Sigmoid colon (tissue), 7 donors: ENCODE data around the gene DCHS1. TPM values are rescaled to one million over a fixed set of nuclear protein-coding genes. Genes with fewer than 3 reads are reported as not detected.

Experiments
- DNase-seq: peaks from one replicate; pipeline ENCODE4 v3.0.0-alpha.2; 2019
- H3K27ac ChIP-seq, 4 donors: fragments of 200-600 bp; sonication (generic); one replicate each; pipeline ENCODE4 v1.5.1; 2016 to 2019; ENCODE audit warnings: mild to moderate bottlenecking in 1 of 4
- H3K27me3 ChIP-seq, 3 donors: fragments of 200-600 bp; sonication (generic); one replicate each; pipeline ENCODE4 v1.5.1; 2019; ENCODE audit warnings: mild to moderate bottlenecking in 1 of 3
- H3K36me3 ChIP-seq, 4 donors: fragments of 200-600 bp; sonication (generic); one replicate each; pipeline ENCODE4 v1.5.1; 2016 to 2019
- H3K4me1 ChIP-seq, 4 donors: fragments of 200-600 bp; sonication (generic); one replicate each; pipeline ENCODE4 v1.5.1; 2017 to 2019
- H3K4me3 ChIP-seq, 4 donors: fragments of 200-600 bp; sonication (generic); one replicate each; pipeline ENCODE4 v1.5.1; 2017 to 2019; ENCODE audit warnings: mild to moderate bottlenecking in 2 of 4, moderate library complexity in 1 of 4
- H3K9me3 ChIP-seq, 4 donors: fragments of 200-600 bp in 3 of 4; sonication (generic) in 3 of 4; one replicate each; pipeline versions ENCODE4 v1.5.1 to v1.6.1; 2013 to 2019
- EP300 ChIP-seq, 4 donors: sonication (generic); formaldehyde crosslinking; IDR thresholded peaks; one replicate each; pipeline ENCODE4 v1.6.1; 2017; ENCODE audit warnings: antibody characterized with exemption in 4 of 4
- POLR2A ChIP-seq, 2 donors: fragments of 450-650 bp; IDR thresholded peaks; one replicate each; pipeline ENCODE4 v1.6.1; 2016; ENCODE audit warnings: antibody characterized with exemption in 2 of 2, mild to moderate bottlenecking in 2 of 2, moderate library complexity in 2 of 2
- POLR2AphosphoS5 ChIP-seq, 4 donors: sonication (generic); formaldehyde crosslinking; IDR thresholded peaks; one replicate each; pipeline ENCODE4 v1.6.1; 2017; ENCODE audit warnings: antibody characterized with exemption in 4 of 4
- WGBS, 2 donors: extraction: QIAGEN DNeasy Blood & Tissue Kit; methylation state at CpG; one replicate each; pipeline ENCODE4 v1.1.7; 2013; 5-methylcytosine and 5-hydroxymethylcytosine counted together
- intact Hi-C: fragments of 100-400 bp; cut with DNase I; formaldehyde crosslinking; loops from one replicate; pipeline ENCODE4 v1.15.1; 2023
- polyA plus RNA-seq, 3 donors: library from polyadenylated mRNA; stranded (reverse); fragments of 200-250 nt; gene quantifications; one replicate each; pipeline ENCODE4 v1.2.3, GENCODE V29; 2013
- total RNA-seq, 4 donors: library from RNA; depleted of rRNA; stranded (reverse); fragments of >200 nt; gene quantifications; one replicate each; pipeline ENCODE4 v1.1.0, GENCODE V29; 2016
- TF ChIP-seq, protein P1 (sequence below), 4 experiments: fragments of 450-650 bp in 3 of 4; fragments of 200-600 bp in 1 of 4; IDR thresholded peaks; one replicate each; pipeline ENCODE4 v1.5.1; 2016 to 2019; ENCODE audit warnings: antibody characterized with exemption in 4 of 4, mild to moderate bottlenecking in 3 of 4, moderate library complexity in 2 of 4
- donor health status: healthy with polysubstance abuse.
- donor health status: Bipolar disorder and iron deficiency.
- donor health status: healthy.

Gene DCHS1
- total and polyA plus RNA-seq, 7 donors, result under 0.01 to 57.1 (median 21.7) TPM

DNA sequence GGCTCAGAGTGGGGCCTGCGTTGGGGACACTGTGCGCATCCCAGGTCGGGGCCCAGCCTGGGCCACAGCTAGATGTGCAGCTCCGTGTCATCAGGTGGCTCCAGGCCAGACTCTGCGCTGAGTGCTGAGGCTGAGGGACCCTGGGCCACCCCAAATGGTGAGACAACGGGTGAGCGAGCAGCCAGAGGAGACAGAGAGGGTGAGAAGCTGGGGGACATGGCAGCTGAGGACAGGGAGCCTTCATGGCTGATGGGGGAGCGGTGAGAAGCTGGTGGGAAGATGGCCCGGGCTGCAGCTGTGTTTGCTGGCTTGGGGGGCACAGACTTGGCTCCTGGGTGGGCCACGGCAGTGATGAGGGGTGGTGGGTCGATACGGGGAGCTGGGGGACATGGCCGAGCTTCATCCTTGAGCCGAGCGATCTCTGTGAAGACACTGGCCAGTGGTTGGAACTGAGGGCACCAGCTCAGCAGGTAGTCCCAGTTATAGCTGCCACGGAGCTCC, 33.8 kb downstream of the DCHS1 start:
- DNase-seq, result no peak
- 87 to 90% methylated on average over 16 of the region's 16 CpGs for WGBS, 2 donors

GRCh38 chr11:6620636-6621035, 35.0 kb downstream of the DCHS1 start:
- H3K4me3 ChIP-seq, result no peak overlapping the region
- TF ChIP-seq, protein P1, sequence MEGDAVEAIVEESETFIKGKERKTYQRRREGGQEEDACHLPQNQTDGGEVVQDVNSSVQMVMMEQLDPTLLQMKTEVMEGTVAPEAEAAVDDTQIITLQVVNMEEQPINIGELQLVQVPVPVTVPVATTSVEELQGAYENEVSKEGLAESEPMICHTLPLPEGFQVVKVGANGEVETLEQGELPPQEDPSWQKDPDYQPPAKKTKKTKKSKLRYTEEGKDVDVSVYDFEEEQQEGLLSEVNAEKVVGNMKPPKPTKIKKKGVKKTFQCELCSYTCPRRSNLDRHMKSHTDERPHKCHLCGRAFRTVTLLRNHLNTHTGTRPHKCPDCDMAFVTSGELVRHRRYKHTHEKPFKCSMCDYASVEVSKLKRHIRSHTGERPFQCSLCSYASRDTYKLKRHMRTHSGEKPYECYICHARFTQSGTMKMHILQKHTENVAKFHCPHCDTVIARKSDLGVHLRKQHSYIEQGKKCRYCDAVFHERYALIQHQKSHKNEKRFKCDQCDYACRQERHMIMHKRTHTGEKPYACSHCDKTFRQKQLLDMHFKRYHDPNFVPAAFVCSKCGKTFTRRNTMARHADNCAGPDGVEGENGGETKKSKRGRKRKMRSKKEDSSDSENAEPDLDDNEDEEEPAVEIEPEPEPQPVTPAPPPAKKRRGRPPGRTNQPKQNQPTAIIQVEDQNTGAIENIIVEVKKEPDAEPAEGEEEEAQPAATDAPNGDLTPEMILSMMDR (IDR thresholded peaks at IDR 0.05), result no peak
- TF ChIP-seq EP300 (IDR thresholded peaks at IDR 0.05), result no peak
- TF ChIP-seq POLR2AphosphoS5 (IDR thresholded peaks at IDR 0.05), result no peak
- TF ChIP-seq POLR2A (IDR thresholded peaks at IDR 0.05), result no peak
- no peaks in the 10 kb centered on the region for H3K9me3 ChIP-seq
- peaks cover 11 to 43% (median 20%) of the 10 kb centered on the region in 4 donors for H3K36me3 ChIP-seq
- peak overlapping the region in 1 of 4 donors; percentile 98 for H3K27ac ChIP-seq
- no peak for DNase-seq
- intact Hi-C loops, result no loop called here
- 32 to 83% methylated on average over 1 of the region's 1 CpG for WGBS, 2 donors
- no peaks in the 10 kb centered on the region for H3K27me3 ChIP-seq
- peaks cover 0 to 24% (median 22%) of the 10 kb centered on the region in 4 donors for H3K4me1 ChIP-seq

More for the DNA sequence above, 33.8 kb downstream of the DCHS1 start:
- H3K27ac ChIP-seq, result no peak overlapping the region
- no peak overlapping the region for H3K4me3 ChIP-seq
- H3K36me3 ChIP-seq, result peaks cover 16 to 43% (median 27%) of the 10 kb centered on the region in 4 donors
- no peaks in the 10 kb centered on the region for H3K9me3 ChIP-seq
- H3K27me3 ChIP-seq, result no peaks in the 10 kb centered on the region
- TF ChIP-seq, protein P1 (IDR thresholded peaks at IDR 0.05), result no peak
- no peak for TF ChIP-seq EP300 (IDR thresholded peaks at IDR 0.05)
- no peak for TF ChIP-seq POLR2AphosphoS5 (IDR thresholded peaks at IDR 0.05)
- TF ChIP-seq POLR2A (IDR thresholded peaks at IDR 0.05), result no peak
- intact Hi-C loops, result no loop called here
- peaks cover 0 to 24% (median 22%) of the 10 kb centered on the region in 4 donors for H3K4me1 ChIP-seq

GRCh38 chr11:6619004-6619745, 36.4 kb downstream of the DCHS1 start, which contains the start of gene TPP1:
TSS of gene TPP1 (minus strand) at chr11:6619422. CDS start at chr11:6619400, 22 bp downstream.
- 0% methylated on average over 16 of the region's 16 CpGs for WGBS, 2 donors
- intact Hi-C loops, result loop anchor here (2.0 to 5.0 kb wide), 2 partner anchors 36 to 63 kb away; partner anchors contain the start of genes DCHS1 and MRPL17

GRCh38 chr11:6618117-6619003, 37.2 kb downstream of the DCHS1 start:
- intact Hi-C loops, result loop anchor here (2.0 to 5.0 kb wide), 2 partner anchors 36 to 64 kb away; partner anchors contain the start of genes DCHS1 and MRPL17
- peak in 2 of 4 donors; percentile 48 to 77 for TF ChIP-seq POLR2AphosphoS5 (IDR thresholded peaks at IDR 0.05)
- peak in 1 of 2 donors; percentile 7 for TF ChIP-seq POLR2A (IDR thresholded peaks at IDR 0.05)
- TF ChIP-seq EP300 (IDR thresholded peaks at IDR 0.05), result no peak
- TF ChIP-seq, protein P1 (IDR thresholded peaks at IDR 0.05), result no peak
- Histone ChIP-seq H3K4me1 (peaks cover 0 to 30% (median 27%) of the 10 kb centered on the region in 4 donors), H3K9me3 (no peaks in the 10 kb centered on the region), H3K27ac (peak overlapping the region; percentile 85 to 98 (median 86)), H3K36me3 (peaks cover 0 to 39% (median 17%) of the 10 kb centered on the region in 4 donors), H3K27me3 (no peaks in the 10 kb centered on the region), H3K4me3 (peak overlapping the region; percentile 58 to 81 (median 68))
- peak; percentile 85 for DNase-seq
- WGBS, 2 donors, result 7 to 11% methylated on average over 15 of the region's 15 CpGs

More at GRCh38 chr11:6619004-6619745, 36.4 kb downstream of the DCHS1 start, which contains the start of gene TPP1:
- Histone ChIP-seq H3K9me3 (no peaks in the 10 kb centered on the region), H3K27me3 (no peaks in the 10 kb centered on the region), H3K27ac (peak within 1 kb of the TSS; percentile 85 to 98 (median 86)), H3K4me3 (peak within 1 kb of the TSS; percentile 58 to 81 (median 68)), H3K36me3 (peaks cover 5 to 43% (median 22%) of the 10 kb centered on the region in 4 donors), H3K4me1 (peaks cover 0 to 24% (median 22%) of the 10 kb centered on the region in 4 donors)
- peak; percentile 98 for DNase-seq
- TF ChIP-seq, protein P1 (IDR thresholded peaks at IDR 0.05), result no peak
- peak in 1 of 4 donors; percentile 51 for TF ChIP-seq EP300 (IDR thresholded peaks at IDR 0.05)
- peak; percentile 96 to 99 (median 98) for TF ChIP-seq POLR2AphosphoS5 (IDR thresholded peaks at IDR 0.05)
- peak; percentile 84 to 86 for TF ChIP-seq POLR2A (IDR thresholded peaks at IDR 0.05)
